HG03066 (cell line): ENCODE measurements around the gene PBX2.
"Not testable (repeated sequence)": the region's sequence is repeated elsewhere in the genome, so short reads cannot be mapped to it uniquely, and the experiment has no call there.

Experiments used
- ATAC-seq: cut with Tn5 transposase; IDR thresholded peaks from one replicate; pipeline ENCODE4 v1.9.1; 2021; ENCODE audit warnings: low read depth; ENCODE audit not compliant: unreplicated experiment

PBX2 gene

DNA sequence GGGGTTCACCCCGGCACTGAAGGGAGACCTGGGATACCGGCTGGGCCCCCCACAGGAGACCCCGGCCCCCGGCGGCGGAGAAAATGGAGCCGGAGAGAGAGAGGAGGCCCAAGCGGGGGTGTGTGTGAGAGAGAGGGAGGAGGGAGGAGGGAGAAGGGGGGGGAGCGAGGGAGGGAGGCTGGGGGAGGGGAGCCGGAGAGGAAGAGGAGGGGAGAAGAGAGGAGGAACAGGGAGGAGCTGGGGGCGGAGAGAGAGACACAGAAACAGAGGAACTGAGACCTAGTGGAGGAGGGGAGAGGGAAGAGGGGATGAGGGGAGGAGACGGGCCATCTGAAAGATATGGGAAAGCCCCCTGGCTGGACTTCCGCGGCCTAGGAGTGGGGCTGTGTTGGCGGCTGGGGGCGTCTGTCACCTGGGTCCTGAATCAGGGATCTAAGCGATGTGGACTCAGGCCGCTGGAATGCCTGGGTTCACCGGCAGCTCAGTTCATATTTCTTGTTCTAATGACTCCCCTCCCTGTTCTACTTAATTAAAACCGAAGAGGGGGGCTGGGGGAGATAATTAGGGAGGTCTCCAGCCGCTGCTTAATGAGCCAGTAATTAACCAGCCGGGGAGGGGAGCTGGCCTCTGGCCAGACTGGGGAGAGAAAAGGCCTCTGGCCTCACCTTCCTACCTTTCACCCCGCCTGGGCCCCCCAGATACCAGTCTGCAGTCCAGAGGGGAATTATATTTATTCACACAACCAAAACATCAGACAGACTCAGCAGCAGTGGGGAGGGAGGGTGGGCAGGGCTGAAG lies at the start of gene PBX2:
Gene PBX2, minus strand, starts transcription at position 149 of the 798 bp plus-strand sequence. CDS start 287 bp downstream, outside the sequence.
- ATAC-seq: peak; percentile 51

GRCh38 chr6:32239462-32239861 lies 49.5 kb upstream of the PBX2 start:
- ATAC-seq: no peak

DNA sequence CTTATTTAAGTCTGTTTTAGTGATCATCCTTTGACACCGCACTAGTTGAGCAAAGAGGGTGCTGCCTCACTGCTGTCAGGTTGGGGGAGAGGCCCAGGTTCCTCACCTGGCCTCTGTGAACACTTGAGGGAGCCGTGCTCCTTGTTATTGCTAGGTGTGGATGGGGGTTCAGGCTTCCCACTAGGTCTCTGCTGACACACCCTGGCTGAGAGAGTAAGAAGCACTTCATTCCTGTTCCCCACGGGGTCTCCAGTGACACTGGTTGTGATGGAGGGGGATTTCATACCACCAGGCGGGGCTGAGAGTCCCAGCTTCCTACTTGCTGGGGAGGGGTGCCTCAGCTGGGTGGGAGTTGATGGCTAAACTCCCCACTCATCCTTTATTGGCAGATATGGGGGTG lies 44.9 kb upstream of the PBX2 start:
- no peak for ATAC-seq

DNA sequence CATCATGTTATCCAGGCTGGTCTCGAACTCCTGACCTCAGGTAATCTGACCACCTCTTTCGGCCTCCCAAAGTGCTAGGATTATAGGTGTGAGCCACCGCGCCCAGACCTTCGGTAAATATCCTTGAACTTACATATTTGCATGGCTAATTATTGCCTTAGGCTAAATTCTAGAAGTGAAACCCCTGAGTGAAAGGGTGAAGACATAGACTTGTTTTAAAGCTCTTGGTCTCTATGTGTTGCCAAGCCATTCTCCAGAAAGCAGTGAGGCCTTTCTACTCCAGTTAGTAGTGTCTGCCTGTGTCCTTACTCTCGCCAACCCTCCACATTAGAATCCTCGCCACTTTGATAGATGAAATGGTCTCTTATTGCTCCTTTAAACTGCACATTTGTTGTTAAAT lies 36.4 kb upstream of the PBX2 start:
- ATAC-seq: no peak

GRCh38 chr6:32224696-32225095 lies 34.7 kb upstream of the PBX2 start:
- no peak for ATAC-seq

GRCh38 chr6:32223258-32224235 lies 33.5 kb upstream of the PBX2 start, which contains the start of gene NOTCH4:
NOTCH4 (minus strand) TSS chr6:32224067; CDS start chr6:32223928, 139 bp downstream.
- ATAC-seq: no peak

DNA sequence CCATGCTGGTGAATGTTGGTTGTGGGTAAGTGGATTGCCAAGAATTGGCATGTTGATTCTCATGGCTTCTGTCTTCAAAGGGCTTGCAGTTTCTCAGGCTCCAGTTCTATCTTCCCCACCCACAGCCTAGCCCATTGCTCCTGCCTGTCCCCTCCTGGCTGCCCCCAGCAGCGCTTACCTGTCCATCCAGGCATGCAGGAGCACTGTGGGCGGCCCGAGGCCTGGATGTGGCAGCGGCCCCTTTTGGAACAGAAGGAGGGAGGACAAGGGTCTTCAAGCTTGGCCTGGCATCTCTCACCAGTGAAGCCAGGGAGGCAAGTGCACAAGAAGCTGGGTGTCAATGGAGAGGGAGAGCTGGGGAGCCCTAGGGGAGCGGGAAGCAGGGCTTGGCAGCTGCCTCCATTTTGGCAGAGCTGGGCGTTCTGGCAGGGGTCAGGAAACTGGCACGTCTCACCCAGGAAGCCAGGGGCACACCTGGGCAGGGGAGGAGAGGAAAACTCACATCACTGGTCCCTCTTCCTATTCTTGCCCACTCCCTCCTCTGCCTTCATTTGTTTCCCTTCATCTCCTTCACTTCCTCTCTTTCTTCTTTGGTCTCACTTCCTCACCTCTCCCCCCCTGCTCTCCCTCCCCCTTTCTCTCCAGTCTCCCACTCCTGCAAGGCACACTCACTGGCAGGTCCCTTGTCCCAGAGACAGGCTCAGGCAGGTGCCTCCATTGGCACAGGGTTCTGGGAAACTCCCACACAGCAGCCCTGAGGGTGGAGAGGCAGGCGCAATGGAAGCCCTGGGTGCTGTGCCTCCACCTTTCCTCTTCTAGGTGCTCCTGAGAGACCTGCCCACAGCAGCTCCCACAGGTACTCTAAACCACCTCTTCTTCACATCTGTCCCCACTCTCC lies 32.6 kb upstream of the PBX2 start:
- ATAC-seq: no peak

DNA sequence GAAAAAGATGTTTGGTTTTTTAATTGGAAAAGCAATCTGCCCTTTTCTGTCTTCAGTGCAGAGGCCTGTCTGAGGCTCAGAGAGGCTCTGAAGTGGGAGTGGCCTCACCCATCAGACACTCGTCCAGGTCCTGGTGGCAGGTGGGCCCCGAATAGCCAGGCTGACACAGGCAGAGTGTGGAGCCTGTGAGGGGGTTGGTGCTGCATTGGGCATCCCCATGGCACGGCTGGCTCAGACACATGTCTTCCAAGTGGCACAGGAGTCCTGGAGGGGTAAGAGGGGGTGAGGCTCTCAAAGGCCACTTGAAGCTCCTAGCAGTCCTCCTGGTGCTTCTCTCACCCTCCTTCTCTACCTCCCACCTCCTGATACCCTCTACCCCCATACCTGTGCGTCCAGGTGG lies 30.0 kb upstream of the PBX2 start:
- ATAC-seq: no peak

DNA sequence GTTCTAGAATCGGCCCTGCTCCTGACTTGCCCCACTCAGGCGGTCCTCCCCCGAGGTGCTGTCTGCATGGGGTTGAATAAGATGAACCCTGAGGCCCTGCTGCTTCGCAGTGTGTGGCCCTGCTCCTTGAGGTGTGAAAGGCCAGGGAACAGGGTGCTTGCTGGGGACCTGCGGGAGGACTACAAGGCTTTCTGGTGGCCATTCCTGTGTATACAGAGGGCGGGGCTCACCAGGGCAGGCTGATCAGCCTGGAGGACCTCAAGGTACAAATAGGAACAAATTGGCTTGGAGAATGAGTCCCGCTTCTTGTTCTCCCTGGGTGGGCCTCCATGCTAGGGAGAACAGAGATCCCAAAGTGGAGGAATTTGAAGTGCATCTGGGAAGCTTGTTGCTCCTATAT lies 28.2 kb upstream of the PBX2 start:
- no peak for ATAC-seq

- no peak for ATAC-seq
Measured at GRCh38 chr6:32216998-32217397, 27.0 kb upstream of the PBX2 start.

GRCh38 chr6:32216285-32216684 lies 26.3 kb upstream of the PBX2 start:
- no peak for ATAC-seq

GRCh38 chr6:32215617-32216016 lies 25.6 kb upstream of the PBX2 start:
- no peak for ATAC-seq

DNA sequence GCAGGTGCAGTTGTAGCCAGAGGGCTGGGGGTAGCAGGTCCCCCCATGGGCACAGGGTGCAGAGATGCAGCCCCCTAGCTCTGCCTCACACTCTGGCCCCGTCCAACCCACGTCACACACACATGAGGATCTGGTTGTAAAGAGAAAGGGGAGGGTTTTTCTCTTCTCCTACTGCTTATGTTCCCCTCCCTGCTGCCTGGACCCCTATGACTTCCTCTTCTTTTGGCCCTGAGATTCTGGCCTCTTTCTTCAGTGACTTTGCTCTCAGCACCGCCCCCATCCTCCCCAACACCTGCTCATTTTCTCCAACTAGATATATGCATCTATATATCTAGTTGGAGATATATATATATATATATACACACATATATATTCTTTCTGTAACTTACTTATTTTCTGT lies 24.1 kb upstream of the PBX2 start:
- no peak for ATAC-seq

DNA sequence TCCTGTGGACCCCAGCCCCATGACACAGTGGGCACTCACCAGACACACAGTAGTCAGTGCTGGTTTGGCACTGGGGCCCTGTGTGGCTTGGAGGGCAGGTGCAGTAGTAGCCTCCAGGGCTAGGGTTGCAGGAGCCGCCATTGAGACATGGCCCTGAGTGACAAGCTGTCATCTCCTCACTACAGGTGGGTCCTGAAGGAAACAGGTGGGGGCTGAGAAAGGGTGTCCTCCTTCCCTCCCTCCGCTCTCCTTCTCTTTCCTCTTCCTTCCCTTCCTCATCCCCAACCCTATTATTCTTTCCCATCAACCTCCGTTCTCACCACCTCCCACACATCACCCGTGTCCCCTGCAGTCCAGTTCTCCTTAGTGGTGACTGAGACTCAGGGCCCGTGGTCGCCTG lies 23.6 kb upstream of the PBX2 start:
- ATAC-seq: no peak

DNA sequence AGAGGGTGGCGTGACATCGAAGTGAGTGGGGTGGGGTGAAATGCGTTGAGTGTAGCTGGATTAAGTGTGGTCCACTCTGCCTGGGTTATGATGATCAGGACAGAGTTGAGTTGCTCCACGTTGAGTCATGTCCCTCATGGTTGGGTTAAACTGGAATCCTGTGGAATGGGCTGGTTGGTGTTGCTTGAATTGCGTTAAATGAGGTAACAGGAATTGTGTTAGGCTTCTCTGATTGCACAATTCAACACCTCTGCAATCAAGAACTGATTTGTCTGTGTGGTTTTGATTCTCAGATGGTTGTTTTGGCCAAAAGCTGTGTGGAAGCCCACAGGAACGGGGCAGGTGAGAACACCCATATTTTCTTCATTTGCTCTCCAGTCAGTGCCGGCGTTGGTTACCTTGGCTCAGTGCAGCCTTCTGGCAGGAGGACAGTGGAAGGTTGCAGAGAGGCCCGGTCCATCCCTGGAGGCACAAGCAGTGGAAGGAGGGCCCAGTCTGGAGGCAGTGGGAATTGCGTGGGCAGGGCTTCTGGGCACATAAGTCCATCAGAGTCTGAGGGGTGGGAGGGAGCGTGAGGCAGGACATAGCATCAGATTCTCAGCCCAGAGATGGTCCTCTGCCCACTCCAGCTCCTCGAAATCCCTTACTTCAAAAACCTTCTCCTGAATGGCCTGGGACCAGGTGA lies 22.2 kb upstream of the PBX2 start:
- ATAC-seq: no peak

- not testable (repeated sequence) for ATAC-seq
Measured at GRCh38 chr6:32211432-32211831, 21.4 kb upstream of the PBX2 start.

DNA sequence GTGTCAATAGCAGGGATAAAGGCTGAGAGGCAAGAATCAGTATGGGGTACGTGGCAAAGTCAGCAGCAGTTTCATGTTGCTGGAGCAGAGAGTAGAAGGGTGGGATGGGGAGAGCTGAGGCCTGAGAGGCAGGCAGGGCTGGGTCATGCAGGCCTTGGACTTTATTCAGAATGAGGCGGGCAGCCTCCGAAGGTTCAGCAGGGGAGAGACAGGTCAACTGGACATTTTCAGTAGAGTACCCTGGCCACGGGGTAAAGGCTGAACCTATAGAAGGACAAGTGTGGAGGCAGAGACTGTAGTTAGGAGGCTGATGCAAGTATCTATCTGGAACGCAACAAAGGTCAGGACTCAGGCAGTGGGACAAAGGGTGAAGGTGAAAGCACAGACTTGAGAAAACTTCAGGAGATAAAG lies 20.2 kb upstream of the PBX2 start:
- ATAC-seq: no peak

GRCh38 chr6:32208996-32209395 lies 19.0 kb upstream of the PBX2 start:
- no peak for ATAC-seq

DNA sequence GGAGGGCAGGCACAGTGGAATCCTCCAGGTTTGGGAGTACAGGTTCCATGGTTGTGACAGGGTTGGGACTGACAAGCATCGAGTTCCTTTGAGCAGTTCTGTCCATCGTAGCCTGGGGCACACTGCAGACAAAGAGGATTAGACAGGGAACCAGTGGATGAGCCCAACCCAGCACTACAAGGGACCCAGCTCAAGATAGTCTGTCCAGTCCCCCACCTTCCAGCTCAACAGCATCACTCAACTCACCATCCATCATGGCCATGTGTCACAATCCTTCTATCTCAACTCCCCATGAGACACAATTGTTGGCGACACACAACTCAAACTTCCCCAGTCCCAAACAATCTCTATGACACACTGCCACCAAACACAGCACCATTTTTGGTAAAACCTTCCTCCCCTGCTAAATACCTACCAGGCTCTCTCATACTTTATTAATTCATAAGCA lies 14.3 kb upstream of the PBX2 start:
- ATAC-seq: no peak
